SKM-1 treated with dmso at 0.1 percent for 144 hours (cell line): Measurements from ENCODE around the gene RAB3IL1.

Source experiments
- DNase-seq: peaks from one replicate; lab custom pipeline; 2025; ENCODE audit not compliant: unreplicated experiment; lab: John Stamatoyannopoulos, UW

RAB3IL1 gene

GRCh38 chr11:61869429-61869707 is 48.0 kb downstream of the RAB3IL1 start:
- no peak for DNase-seq

- DNase-seq: no peak
These were observed 48.6 kb downstream of the RAB3IL1 start for GRCh38 chr11:61868571-61869428.

- no peak for DNase-seq
These were observed 50.4 kb downstream of the RAB3IL1 start for GRCh38 chr11:61866958-61867343.

- no peak for DNase-seq
These were observed 51.0 kb downstream of the RAB3IL1 start for GRCh38 chr11:61866231-61866957.

GRCh38 chr11:61864814-61865775 is 52.3 kb downstream of the RAB3IL1 start:
- DNase-seq: no peak

GRCh38 chr11:61863548-61864081 is 53.8 kb downstream of the RAB3IL1 start:
- no peak for DNase-seq

- no peak for DNase-seq
These were observed 54.4 kb downstream of the RAB3IL1 start for GRCh38 chr11:61862714-61863547.

- no peak for DNase-seq
These were observed 55.7 kb downstream of the RAB3IL1 start for GRCh38 chr11:61861634-61862033.

GRCh38 chr11:61860054-61860903 is 57.1 kb downstream of the RAB3IL1 start:
- no peak for DNase-seq

GRCh38 chr11:61855939-61856680 is 61.3 kb downstream of the RAB3IL1 start:
- no peak for DNase-seq

GRCh38 chr11:61854966-61855714 is 62.2 kb downstream of the RAB3IL1 start:
- DNase-seq: no peak

- no peak for DNase-seq
These were observed 63.0 kb downstream of the RAB3IL1 start for GRCh38 chr11:61854206-61854895.

- no peak for DNase-seq
These were observed 63.6 kb downstream of the RAB3IL1 start for GRCh38 chr11:61853698-61854169.

- DNase-seq: no peak
These were observed 65.5 kb downstream of the RAB3IL1 start for GRCh38 chr11:61851900-61852295.

GRCh38 chr11:61851113-61851899 is 66.1 kb downstream of the RAB3IL1 start:
- DNase-seq: no peak

- no peak for DNase-seq
These were observed 66.7 kb downstream of the RAB3IL1 start for GRCh38 chr11:61850687-61851086.
